Caco-2 (cell line): ENCODE data around the gene SLC16A8. TPM values are rescaled to one million over a fixed set of nuclear protein-coding genes. Genes with fewer than 3 reads are reported as not detected.

ENCODE experiments used
- BruUV-seq: library from RNA; stranded (reverse); fragments of 400-500 nt; replicated peaks from 2 replicates; lab custom pipeline; 2021; lab: Mats Ljungman, UMichigan
- CTCF ChIA-PET: fragments of 300-600 bp; sonication (Branson Sonifier 250); formaldehyde crosslinking; loops from one replicate; lab custom pipeline; 2022; ENCODE audit warnings: antibody characterized with exemption; lab: Charles Lee
- POLR2A ChIA-PET: fragments of 300-600 bp; sonication (Branson Sonifier 250); formaldehyde crosslinking; loops from one replicate; lab custom pipeline; 2022; ENCODE audit warnings: antibody characterized with exemption; lab: Charles Lee
- DNase-seq, 2 experiments: peaks; one replicate each; pipeline versions ENCODE4 v3.0.0 to v3.0.0-alpha.2; 2020 to 2022
- H3K27me3 ChIP-seq: replicated peaks from 2 replicates; pipeline ENCODE4 v1.6.0; 2011; ENCODE audit warnings: low read length; ENCODE audit not compliant: control insufficient read depth, insufficient read depth
- H3K36me3 ChIP-seq: 2 replicates; pipeline ENCODE4 v1.5.1; 2011; ENCODE audit warnings: low read length; ENCODE audit not compliant: control insufficient read depth, insufficient read depth
- H3K4me1 ChIP-seq: fragments of 250-450 bp; sonication (Bioruptor Pico); 2 replicates; pipeline ENCODE4 v1.5.1; 2020; ENCODE audit warnings: mild to moderate bottlenecking
- H3K4me3 ChIP-seq: 2 replicates; pipeline ENCODE4 v1.5.1; 2011; ENCODE audit warnings: low read depth, mild to moderate bottlenecking, control low read depth, low read length
- H3K9me3 ChIP-seq: fragments of 250-450 bp; sonication (Bioruptor Pico); 2 replicates; pipeline ENCODE4 v1.5.1; 2020; ENCODE audit warnings: mild to moderate bottlenecking, moderate library complexity
- H3K27ac Mint-ChIP-seq: one replicate; pipeline ENCODE4 v1.8.0; 2022; ENCODE audit warnings: mixed read lengths; ENCODE audit not compliant: unreplicated experiment
- H3K27me3 Mint-ChIP-seq: one replicate; pipeline ENCODE4 v1.8.0; 2022; ENCODE audit warnings: mixed read lengths; ENCODE audit not compliant: insufficient read depth, unreplicated experiment
- H3K36me3 Mint-ChIP-seq: one replicate; pipeline ENCODE4 v1.8.0; 2022; ENCODE audit warnings: mild to moderate bottlenecking, mixed read lengths; ENCODE audit not compliant: insufficient read depth, unreplicated experiment
- H3K4me1 Mint-ChIP-seq: one replicate; pipeline ENCODE4 v1.8.0; 2022; ENCODE audit warnings: low read depth, mixed read lengths; ENCODE audit not compliant: unreplicated experiment
- H3K4me3 Mint-ChIP-seq: one replicate; pipeline ENCODE4 v1.8.0; 2022; ENCODE audit warnings: mild to moderate bottlenecking, moderate library complexity, mixed read lengths; ENCODE audit not compliant: unreplicated experiment
- H3K9me3 Mint-ChIP-seq: one replicate; pipeline ENCODE4 v1.8.0; 2022; ENCODE audit warnings: mixed read lengths; ENCODE audit not compliant: unreplicated experiment
- intact Hi-C: fragments of 100-400 bp; cut with micrococcal nuclease; formaldehyde crosslinking; loops from one replicate; pipeline ENCODE4 v1.10.0; 2022; ENCODE audit not compliant: unreplicated experiment
- total RNA-seq: library from RNA; stranded (reverse); gene quantifications from 2 replicates; pipeline ENCODE4 v1.2.3, GENCODE V29; 2022
- TF ChIP-seq, protein P1 (sequence below), 2 experiments: fragments of 200-600 bp in 1 of 2; IDR thresholded peaks; 1 replicate in 1 of 2; 2 replicates in 1 of 2; pipeline versions ENCODE4 v1.5.1 to v1.8.0; 2011 to 2022; ENCODE audit warnings: antibody characterized with exemption in 1 of 2, control low read depth in 1 of 2, inconsistent platforms in 1 of 2, low read depth in 1 of 2, low read length in 1 of 2, mild to moderate bottlenecking in 1 of 2, moderate library complexity in 1 of 2; ENCODE audit not compliant: insufficient read depth in 1 of 2, severe bottlenecking in 1 of 2, unreplicated experiment in 1 of 2

Gene SLC16A8
- total RNA-seq, 1 experiment from 2014 or later: not detected

DNA sequence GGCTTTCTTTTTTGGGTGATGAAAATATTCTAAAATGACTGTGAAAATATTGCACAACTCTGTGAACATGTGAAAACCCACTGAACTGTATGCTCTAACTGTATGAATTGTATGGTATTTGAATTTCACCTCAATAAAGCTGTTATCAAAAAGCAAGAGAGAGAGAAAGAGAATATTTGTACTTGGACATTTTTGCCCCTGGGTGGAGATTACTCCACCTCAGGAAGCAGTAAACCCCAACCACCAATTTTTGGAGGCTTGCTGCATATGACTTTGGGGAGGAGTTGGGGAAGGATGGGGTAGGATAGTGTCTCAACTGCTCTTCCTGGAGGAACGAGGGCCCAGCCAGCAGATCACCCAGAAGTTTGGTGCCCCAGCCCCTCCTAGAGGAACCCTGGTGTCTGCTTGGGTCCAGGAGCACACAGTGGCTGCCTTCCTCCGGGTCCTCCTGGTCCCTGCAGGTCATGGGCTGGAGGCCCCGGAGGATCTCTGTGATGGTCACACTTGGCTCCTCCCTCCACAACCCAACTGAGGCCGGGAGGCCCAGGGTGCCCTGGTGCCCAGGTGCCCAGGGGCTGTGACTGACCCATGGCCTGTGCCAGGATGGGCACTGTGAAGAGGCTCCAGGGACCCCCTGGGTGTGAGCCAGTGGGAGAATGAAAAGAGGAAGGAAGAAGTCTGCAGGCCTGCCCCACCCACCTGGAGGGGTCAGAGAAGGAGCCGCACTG is 42.1 kb downstream of the SLC16A8 start:
- CTCF ChIA-PET: interaction anchor here (1.0 kb wide), 1 partner anchor 10 kb away, joined by 5 read pairs; no protein-coding TSS in a partner anchor
- DNase-seq: no peak

DNA sequence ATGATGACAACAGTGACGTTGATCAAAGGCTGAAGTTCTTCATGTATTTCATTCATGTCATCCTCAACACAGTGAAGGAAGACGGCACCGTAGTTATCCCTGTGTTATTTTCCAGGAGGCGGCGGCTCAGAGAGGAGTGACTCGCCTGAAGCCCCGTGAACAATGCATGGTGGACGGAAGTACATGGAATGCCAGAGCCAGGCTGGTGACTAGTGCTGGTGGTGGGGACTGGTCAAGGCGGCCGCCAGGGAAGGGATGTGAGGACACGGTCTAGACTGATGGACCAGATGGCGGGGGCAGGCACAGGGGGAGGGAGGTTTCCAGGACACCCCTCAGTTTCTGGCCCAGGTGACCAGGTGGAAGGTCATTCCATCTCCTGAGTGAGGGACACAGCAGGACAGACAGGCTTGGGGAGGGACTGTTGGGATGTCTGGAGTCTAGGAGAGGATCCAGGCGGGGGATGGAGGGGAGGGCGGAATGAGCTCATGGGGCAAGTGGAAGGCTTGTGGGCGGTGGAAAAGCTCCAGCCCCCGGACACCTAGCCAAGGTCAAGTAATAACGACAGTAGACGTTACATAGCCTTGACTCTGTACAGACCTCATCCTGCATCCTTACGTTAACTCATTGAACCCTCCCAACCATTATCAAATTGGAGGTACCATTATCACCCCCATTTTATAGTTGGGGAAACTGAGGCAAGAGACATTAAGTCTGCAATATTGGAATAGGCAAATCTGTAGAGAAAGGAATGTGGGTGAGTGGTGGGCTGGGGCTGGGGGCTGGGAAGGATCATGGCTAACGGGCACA is 42.8 kb downstream of the SLC16A8 start:
- ChIA-PET POLR2A (no interaction called here), CTCF (interaction anchor here (1.0 kb wide), 1 partner anchor 11 kb away, joined by 5 read pairs; no protein-coding TSS in a partner anchor)
- Histone ChIP-seq H3K9me3 (no peaks in the 10 kb centered on the region), H3K4me1 (no peaks in the 10 kb centered on the region), H3K27me3 (no peaks in the 10 kb centered on the region), H3K36me3 (no peaks in the 10 kb centered on the region), H3K4me3 (no peak overlapping the region)
- no peak overlapping the region for H3K4me3 Mint-ChIP-seq
- TF ChIP-seq, protein P1, sequence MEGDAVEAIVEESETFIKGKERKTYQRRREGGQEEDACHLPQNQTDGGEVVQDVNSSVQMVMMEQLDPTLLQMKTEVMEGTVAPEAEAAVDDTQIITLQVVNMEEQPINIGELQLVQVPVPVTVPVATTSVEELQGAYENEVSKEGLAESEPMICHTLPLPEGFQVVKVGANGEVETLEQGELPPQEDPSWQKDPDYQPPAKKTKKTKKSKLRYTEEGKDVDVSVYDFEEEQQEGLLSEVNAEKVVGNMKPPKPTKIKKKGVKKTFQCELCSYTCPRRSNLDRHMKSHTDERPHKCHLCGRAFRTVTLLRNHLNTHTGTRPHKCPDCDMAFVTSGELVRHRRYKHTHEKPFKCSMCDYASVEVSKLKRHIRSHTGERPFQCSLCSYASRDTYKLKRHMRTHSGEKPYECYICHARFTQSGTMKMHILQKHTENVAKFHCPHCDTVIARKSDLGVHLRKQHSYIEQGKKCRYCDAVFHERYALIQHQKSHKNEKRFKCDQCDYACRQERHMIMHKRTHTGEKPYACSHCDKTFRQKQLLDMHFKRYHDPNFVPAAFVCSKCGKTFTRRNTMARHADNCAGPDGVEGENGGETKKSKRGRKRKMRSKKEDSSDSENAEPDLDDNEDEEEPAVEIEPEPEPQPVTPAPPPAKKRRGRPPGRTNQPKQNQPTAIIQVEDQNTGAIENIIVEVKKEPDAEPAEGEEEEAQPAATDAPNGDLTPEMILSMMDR (IDR thresholded peaks at IDR 0.05; ENCODE audit: insufficient read depth in 1 of 2, low read depth in 1 of 2, low read length in 1 of 2, severe bottlenecking in 1 of 2, unreplicated experiment in 1 of 2): no peak
- no peak for DNase-seq
- H3K9me3 Mint-ChIP-seq: no peaks in the 10 kb centered on the region
- no peaks in the 10 kb centered on the region for H3K27me3 Mint-ChIP-seq
- no peaks in the 10 kb centered on the region for H3K36me3 Mint-ChIP-seq
- peak overlapping the region; percentile 52 for H3K27ac Mint-ChIP-seq
- no peaks in the 10 kb centered on the region for H3K4me1 Mint-ChIP-seq
- intact Hi-C loops: no loop called here
- no TSS peak for BruUV-seq

More for the DNA sequence above, 42.1 kb downstream of the SLC16A8 start:
- BruUV-seq: no TSS peak
- no peaks in the 10 kb centered on the region for H3K4me1 Mint-ChIP-seq
- H3K9me3 Mint-ChIP-seq: no peaks in the 10 kb centered on the region
- Histone ChIP-seq H3K27me3 (no peaks in the 10 kb centered on the region), H3K4me3 (no peak overlapping the region), H3K36me3 (no peaks in the 10 kb centered on the region), H3K9me3 (no peaks in the 10 kb centered on the region), H3K4me1 (no peaks in the 10 kb centered on the region)
- intact Hi-C loops: no loop called here
- POLR2A ChIA-PET: no interaction called here
- no peaks in the 10 kb centered on the region for H3K36me3 Mint-ChIP-seq
- H3K27ac Mint-ChIP-seq: no peak overlapping the region
- no peak overlapping the region for H3K4me3 Mint-ChIP-seq
- no peaks in the 10 kb centered on the region for H3K27me3 Mint-ChIP-seq
- TF ChIP-seq, protein P1 (IDR thresholded peaks at IDR 0.05; ENCODE audit: insufficient read depth in 1 of 2, low read depth in 1 of 2, low read length in 1 of 2, severe bottlenecking in 1 of 2, unreplicated experiment in 1 of 2): no peak

DNA sequence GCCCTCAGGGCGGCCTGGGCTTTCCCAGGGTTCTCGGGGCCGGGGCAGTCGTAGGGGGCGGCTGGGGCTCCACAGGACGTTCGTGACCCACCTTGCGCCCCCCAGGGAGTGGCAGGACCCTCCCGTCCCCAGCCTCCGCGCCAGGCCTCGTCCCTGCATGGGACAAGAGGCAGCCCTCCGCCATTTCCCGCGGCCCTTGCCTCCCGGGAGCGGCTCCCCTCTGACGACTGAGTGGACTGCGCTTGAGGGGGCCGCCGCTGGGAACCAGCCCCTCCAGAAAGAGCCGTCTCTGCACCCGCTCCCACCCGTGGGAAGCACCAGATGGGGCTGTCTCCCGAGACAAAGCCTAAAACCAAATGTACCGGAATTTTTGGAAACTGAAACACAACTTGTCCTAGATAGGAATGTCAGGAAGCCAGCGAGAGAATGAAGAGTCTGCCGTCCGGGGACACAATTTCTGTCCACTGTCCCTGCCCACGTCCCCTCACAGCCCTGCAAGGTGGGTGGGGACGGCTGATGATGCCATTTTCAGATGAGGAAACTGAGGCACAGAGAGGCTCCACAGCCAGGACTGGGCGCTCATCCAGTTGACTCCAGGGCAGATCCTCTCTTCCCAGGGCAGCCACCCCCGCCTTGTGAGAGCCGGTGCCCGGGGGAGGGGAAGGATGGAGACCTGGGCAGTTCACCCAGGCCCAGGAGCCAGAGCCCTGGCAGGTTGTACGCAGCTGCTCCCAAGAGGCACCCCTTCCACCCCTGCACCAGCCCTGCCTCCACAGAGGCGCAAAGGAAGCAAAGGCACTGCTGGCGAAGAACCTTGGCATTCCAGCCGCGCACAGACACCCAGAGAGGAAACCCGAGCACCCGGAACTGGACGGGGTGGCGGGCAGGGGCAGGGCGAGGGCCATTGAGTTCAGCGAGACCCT is 44.8 kb downstream of the SLC16A8 start:
- POLR2A ChIA-PET: no interaction called here
- H3K36me3 Mint-ChIP-seq: no peaks in the 10 kb centered on the region
- H3K4me1 Mint-ChIP-seq: peaks cover 2% of the 10 kb centered on the region
- no TSS peak for BruUV-seq
- H3K27me3 Mint-ChIP-seq: no peaks in the 10 kb centered on the region
- intact Hi-C loops: no loop called here
- H3K27ac Mint-ChIP-seq: no peak overlapping the region
- H3K9me3 Mint-ChIP-seq: no peaks in the 10 kb centered on the region
- Histone ChIP-seq H3K4me1 (no peaks in the 10 kb centered on the region), H3K9me3 (no peaks in the 10 kb centered on the region), H3K27me3 (no peaks in the 10 kb centered on the region), H3K4me3 (no peak overlapping the region), H3K36me3 (no peaks in the 10 kb centered on the region)
- TF ChIP-seq, protein P1 (IDR thresholded peaks at IDR 0.05; ENCODE audit: insufficient read depth in 1 of 2, low read depth in 1 of 2, low read length in 1 of 2, severe bottlenecking in 1 of 2, unreplicated experiment in 1 of 2): no peak
- CTCF ChIA-PET: no interaction called here
- DNase-seq: no peak
- no peak overlapping the region for H3K4me3 Mint-ChIP-seq
